ENCODE results near the gene PLEKHG5.

- no peak for TF ChIP-seq CTCF (conservative IDR thresholded peaks at IDR 0.05)
- no peak for TF ChIP-seq ZFX (IDR thresholded peaks at IDR 0.05)
These were observed 3.6 kb upstream of the PLEKHG5 start for GRCh38 chr1:6495041-6495441.
